Measurements from ENCODE around the gene GPI. TPM values are rescaled to one million over a fixed set of nuclear protein-coding genes. Genes with fewer than 3 reads are reported as not detected.
"Not testable (repeated sequence)": the region's sequence is repeated elsewhere in the genome, so short reads cannot be mapped to it uniquely, and the experiment has no call there.

The GPI gene
- total RNA-seq, 3 donors from 2014 or later = 383 to 449 (median 421) TPM

DNA sequence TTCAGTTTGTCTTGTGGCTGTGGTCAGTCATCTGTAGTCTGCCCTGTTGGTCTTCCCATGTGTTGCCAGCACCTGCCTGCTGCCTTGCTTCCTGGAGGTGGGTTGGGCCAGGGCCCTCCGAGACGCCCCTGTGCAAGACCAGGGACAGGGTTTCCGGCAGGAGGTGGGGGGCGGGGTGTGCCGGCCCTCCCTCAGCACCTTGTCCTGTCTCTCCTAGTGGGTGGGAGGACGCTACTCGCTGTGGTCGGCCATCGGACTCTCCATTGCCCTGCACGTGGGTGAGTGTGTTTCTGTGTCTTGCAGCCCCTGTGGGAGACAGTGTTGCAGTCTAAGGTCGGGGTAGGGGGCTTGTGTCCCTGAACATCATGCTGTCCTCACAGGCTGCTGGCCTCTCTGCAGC is 28.0 kb downstream of the GPI start:
- Mint-ChIP-seq H3K27me3 (ENCODE audit: low read depth) (no peaks in the 10 kb centered on the region), H3K36me3 (ENCODE audit: insufficient read depth) (peaks cover 16% of the 10 kb centered on the region), H3K4me1 (ENCODE audit: low read depth) (no peaks in the 10 kb centered on the region), H3K9me3 (no peaks in the 10 kb centered on the region), H3K4me3 (no peak overlapping the region)
- DNase-seq = no peak
- ATAC-seq = no peak

DNA sequence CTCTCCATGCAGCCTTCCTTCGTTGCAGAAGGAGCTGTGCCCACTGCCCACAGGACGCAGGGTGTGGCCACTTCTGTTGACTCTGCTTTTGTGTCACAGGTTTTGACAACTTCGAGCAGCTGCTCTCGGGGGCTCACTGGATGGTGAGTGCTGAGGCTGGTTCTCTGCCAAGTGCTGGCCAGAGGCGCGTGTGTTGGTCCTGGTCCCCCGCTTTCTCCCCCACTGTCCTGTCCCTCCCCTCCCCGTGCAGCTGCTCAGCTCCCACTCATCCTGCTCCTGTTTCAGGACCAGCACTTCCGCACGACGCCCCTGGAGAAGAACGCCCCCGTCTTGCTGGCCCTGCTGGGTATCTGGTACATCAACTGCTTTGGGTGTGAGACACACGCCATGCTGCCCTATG is 28.6 kb downstream of the GPI start:
- no peak for DNase-seq
- Mint-ChIP-seq H3K9me3 (no peaks in the 10 kb centered on the region), H3K4me3 (no peak overlapping the region), H3K27me3 (ENCODE audit: low read depth) (no peaks in the 10 kb centered on the region), H3K36me3 (ENCODE audit: insufficient read depth) (peaks cover 18% of the 10 kb centered on the region), H3K4me1 (ENCODE audit: low read depth) (no peaks in the 10 kb centered on the region)
- ATAC-seq = no peak

DNA sequence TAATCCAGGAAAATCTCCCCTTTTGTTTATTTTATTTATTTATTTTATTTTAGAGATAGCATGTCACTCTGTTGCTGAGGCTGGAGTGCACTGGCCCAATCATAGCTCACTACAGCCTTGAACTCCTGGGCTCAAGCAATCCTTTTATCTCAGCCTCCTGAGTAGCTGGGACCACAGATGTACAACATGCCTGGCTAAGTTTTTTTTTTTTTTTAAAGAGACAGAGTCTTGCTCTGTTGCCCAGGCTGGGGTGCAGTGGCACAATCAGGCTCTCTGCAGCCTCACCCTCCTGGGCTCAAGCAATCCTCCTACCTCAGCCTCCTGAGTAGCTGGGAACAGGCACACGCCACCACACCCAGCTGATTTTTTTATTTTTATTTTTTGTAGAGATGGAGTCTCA is 32.9 kb downstream of the GPI start:
- Mint-ChIP-seq H3K36me3 (ENCODE audit: insufficient read depth) (peaks cover 26% of the 10 kb centered on the region), H3K9me3 (no peaks in the 10 kb centered on the region), H3K4me3 (no peak overlapping the region), H3K27me3 (ENCODE audit: low read depth) (no peaks in the 10 kb centered on the region), H3K4me1 (ENCODE audit: low read depth) (no peaks in the 10 kb centered on the region)
- DNase-seq (no peak), ATAC-seq (no peak)

GRCh38 chr19:34399886-34400285 is 34.9 kb downstream of the GPI start:
- H3K4me1 Mint-ChIP-seq (ENCODE audit: low read depth) = peaks cover 8% of the 10 kb centered on the region
- DNase-seq (no peak), ATAC-seq (no peak)
- peaks cover 26% of the 10 kb centered on the region for H3K36me3 Mint-ChIP-seq (ENCODE audit: insufficient read depth)
- H3K9me3 Mint-ChIP-seq = no peaks in the 10 kb centered on the region
- H3K4me3 Mint-ChIP-seq = no peak overlapping the region
- H3K27me3 Mint-ChIP-seq (ENCODE audit: low read depth) = no peaks in the 10 kb centered on the region

- H3K27me3 Mint-ChIP-seq (ENCODE audit: low read depth); H3K4me3 Mint-ChIP-seq; ATAC-seq; H3K4me1 Mint-ChIP-seq (ENCODE audit: low read depth); H3K9me3 Mint-ChIP-seq; DNase-seq: not testable (repeated sequence)
- H3K36me3 Mint-ChIP-seq (ENCODE audit: insufficient read depth) = peaks cover 22% of the 10 kb centered on the region
Measured at GRCh38 chr19:34400844-34401243, 35.8 kb downstream of the GPI start.

GRCh38 chr19:34402074-34402600 is 37.1 kb downstream of the GPI start:
- H3K4me3 Mint-ChIP-seq = no peak overlapping the region

GRCh38 chr19:34403784-34404108 is 38.8 kb downstream of the GPI start:
- no peaks in the 10 kb centered on the region for H3K9me3 Mint-ChIP-seq
- H3K27me3 Mint-ChIP-seq (ENCODE audit: low read depth) = no peaks in the 10 kb centered on the region
- ATAC-seq (peak in 1 of 2 donors; percentile 12), DNase-seq (no peak)
- H3K4me1 Mint-ChIP-seq (ENCODE audit: low read depth) = peaks cover 15% of the 10 kb centered on the region
- peak overlapping the region; percentile 93 for H3K4me3 Mint-ChIP-seq
- H3K36me3 Mint-ChIP-seq (ENCODE audit: insufficient read depth) = peaks cover 13% of the 10 kb centered on the region

More at GRCh38 chr19:34402074-34402600, 37.1 kb downstream of the GPI start:
- Mint-ChIP-seq H3K36me3 (ENCODE audit: insufficient read depth) (peaks cover 18% of the 10 kb centered on the region), H3K9me3 (no peaks in the 10 kb centered on the region), H3K4me1 (ENCODE audit: low read depth) (peaks cover 11% of the 10 kb centered on the region), H3K27me3 (ENCODE audit: low read depth) (no peaks in the 10 kb centered on the region)
- DNase-seq (no peak), ATAC-seq (no peak)

DNA sequence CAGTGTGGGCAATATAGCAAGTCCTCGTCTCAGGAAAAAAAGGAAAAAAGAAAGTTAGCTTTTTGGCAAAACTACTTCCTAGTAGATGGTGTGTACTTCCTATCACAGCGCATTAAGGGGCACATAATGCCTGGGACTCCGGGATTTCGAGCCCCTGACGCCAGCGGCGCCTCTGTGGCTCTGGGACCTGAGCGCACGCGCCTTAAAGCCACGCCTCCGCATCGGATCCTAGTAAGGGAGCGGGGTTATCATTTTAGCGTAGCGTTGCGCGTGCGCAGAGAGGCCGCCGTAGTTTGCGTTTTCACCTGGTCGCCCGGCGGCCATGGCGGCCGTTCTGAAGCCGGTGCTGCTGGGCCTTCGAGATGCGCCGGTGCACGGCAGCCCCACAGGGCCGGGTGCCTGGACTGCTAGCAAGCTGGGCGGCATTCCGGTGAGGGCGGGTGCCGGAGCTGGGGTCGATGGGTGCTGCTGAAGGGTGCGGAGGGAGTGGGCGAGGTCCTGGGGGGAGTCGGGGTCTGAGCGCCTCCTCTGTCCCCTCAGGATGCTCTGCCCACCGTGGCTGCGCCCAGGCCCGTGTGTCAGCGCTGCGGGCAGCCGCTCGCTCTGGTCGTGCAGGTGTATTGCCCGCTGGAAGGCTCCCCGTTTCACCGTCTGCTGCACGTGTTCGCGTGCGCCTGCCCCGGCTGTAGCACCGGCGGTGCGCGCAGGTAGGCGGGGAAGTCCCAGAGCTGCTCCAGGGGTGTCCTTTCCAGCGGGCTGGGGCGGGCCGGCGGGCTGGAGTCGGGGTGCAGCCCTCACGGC is 39.3 kb downstream of the GPI start, which contains the start of gene PDCD2L:
Gene PDCD2L (plus strand): TSS at position 291 of the 801 bp plus-strand sequence. CDS start 32 bp downstream, at position 323.
- H3K4me1 Mint-ChIP-seq (ENCODE audit: low read depth) = peaks cover 19% of the 10 kb centered on the region
- no peaks in the 10 kb centered on the region for H3K9me3 Mint-ChIP-seq
- no peaks in the 10 kb centered on the region for H3K27me3 Mint-ChIP-seq (ENCODE audit: low read depth)
- DNase-seq (peak; percentile 93), ATAC-seq (peak; percentile 93 to 94)
- H3K36me3 Mint-ChIP-seq (ENCODE audit: insufficient read depth) = peaks cover 18% of the 10 kb centered on the region
- peak within 1 kb of the TSS; percentile 93 for H3K4me3 Mint-ChIP-seq

GRCh38 chr19:34405892-34406660 is 41.1 kb downstream of the GPI start:
- Mint-ChIP-seq H3K27me3 (ENCODE audit: low read depth) (no peaks in the 10 kb centered on the region), H3K36me3 (ENCODE audit: insufficient read depth) (peaks cover 16% of the 10 kb centered on the region), H3K4me1 (ENCODE audit: low read depth) (peaks cover 23% of the 10 kb centered on the region), H3K9me3 (no peaks in the 10 kb centered on the region), H3K4me3 (peak overlapping the region; percentile 48)
- ATAC-seq = no peak
- DNase-seq = no peak

- H3K27me3 Mint-ChIP-seq (ENCODE audit: low read depth) = no peaks in the 10 kb centered on the region
- no peaks in the 10 kb centered on the region for H3K9me3 Mint-ChIP-seq
- peaks cover 14% of the 10 kb centered on the region for H3K36me3 Mint-ChIP-seq (ENCODE audit: insufficient read depth)
- no peak for ATAC-seq
- no peak overlapping the region for H3K4me3 Mint-ChIP-seq
- peaks cover 23% of the 10 kb centered on the region for H3K4me1 Mint-ChIP-seq (ENCODE audit: low read depth)
- no peak for DNase-seq
Measured at GRCh38 chr19:34408411-34408810, 43.4 kb downstream of the GPI start.

- no peak for DNase-seq
- peaks cover 19% of the 10 kb centered on the region for H3K36me3 Mint-ChIP-seq (ENCODE audit: insufficient read depth)
- no peaks in the 10 kb centered on the region for H3K27me3 Mint-ChIP-seq (ENCODE audit: low read depth)
- H3K4me3 Mint-ChIP-seq = no peak overlapping the region
- ATAC-seq = no peak
- no peaks in the 10 kb centered on the region for H3K9me3 Mint-ChIP-seq
- H3K4me1 Mint-ChIP-seq (ENCODE audit: low read depth) = peaks cover 18% of the 10 kb centered on the region
Measured at GRCh38 chr19:34409189-34410164, 44.5 kb downstream of the GPI start.

DNA sequence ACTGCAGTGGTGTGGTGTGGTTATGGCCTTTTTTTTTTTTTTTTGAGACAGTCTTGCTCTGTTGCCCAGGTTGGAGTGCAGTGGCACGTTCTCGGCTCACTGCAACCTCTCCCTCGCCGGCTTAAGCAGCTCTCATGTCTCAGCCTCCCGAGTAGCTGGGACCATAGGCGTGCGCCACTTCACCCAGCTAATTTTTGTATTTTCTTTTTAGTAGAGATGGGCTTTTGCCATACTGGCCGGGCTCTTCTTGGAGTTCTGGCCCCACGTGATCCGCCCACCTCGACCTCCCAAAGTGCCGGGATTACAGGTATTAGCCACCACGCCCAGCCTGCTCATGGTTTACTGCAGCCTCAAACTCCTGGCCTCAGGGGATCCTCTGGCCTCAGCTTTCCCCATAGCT is 46.2 kb downstream of the GPI start:
- Mint-ChIP-seq H3K4me3 (no peak overlapping the region), H3K9me3 (no peaks in the 10 kb centered on the region), H3K36me3 (ENCODE audit: insufficient read depth) (peaks cover 23% of the 10 kb centered on the region), H3K4me1 (ENCODE audit: low read depth) (peaks cover 15% of the 10 kb centered on the region), H3K27me3 (ENCODE audit: low read depth) (no peaks in the 10 kb centered on the region)
- no peak for DNase-seq
- no peak for ATAC-seq

GRCh38 chr19:34416021-34416545 is 51.1 kb downstream of the GPI start:
- ATAC-seq = no peak
- H3K36me3 Mint-ChIP-seq (ENCODE audit: insufficient read depth) = peaks cover 19% of the 10 kb centered on the region

More at GRCh38 chr19:34416021-34416545, 51.1 kb downstream of the GPI start:
- Mint-ChIP-seq H3K27me3 (ENCODE audit: low read depth) (no peaks in the 10 kb centered on the region), H3K9me3 (no peaks in the 10 kb centered on the region), H3K4me1 (ENCODE audit: low read depth) (no peaks in the 10 kb centered on the region), H3K4me3 (no peak overlapping the region)
- DNase-seq = no peak

Measured in activated T-cell treated with anti-CD3 and anti-CD28 coated beads, Interleukin-2, amount 50 U/mL, for 4 hours (primary cell).